HL-60 (cell line): ENCODE data around the gene USP21.

ENCODE experiments used
- DNase-seq, 2 experiments: peaks; one replicate each; pipeline ENCODE4 v3.0.0-alpha.2; 2010 to 2020; ENCODE audit warnings: low read depth in 1 of 2, low spot score in 1 of 2
- H3K27ac ChIP-seq: fragments of 250-450 bp; sonication (Bioruptor Pico); replicated peaks from 2 replicates; pipeline ENCODE4 v1.5.1; 2020; ENCODE audit warnings: mild to moderate bottlenecking, moderate library complexity
- H3K27me3 ChIP-seq: fragments of 250-450 bp; sonication (Bioruptor Pico); 2 replicates; pipeline ENCODE4 v1.5.1; 2021; ENCODE audit warnings: mild to moderate bottlenecking, moderate library complexity; ENCODE audit not compliant: insufficient read depth, poor library complexity, severe bottlenecking
- H3K4me3 ChIP-seq: replicated peaks from 2 replicates; pipeline ENCODE4 v1.5.1; 2011; ENCODE audit warnings: mild to moderate bottlenecking, control low read depth, low read length; ENCODE audit not compliant: insufficient read depth
- GABPA ChIP-seq: IDR thresholded peaks from 2 replicates; pipeline ENCODE4 v1.6.1; 2012; ENCODE audit warnings: low read depth
- POLR2AphosphoS5 ChIP-seq: IDR thresholded peaks from 2 replicates; pipeline ENCODE4 v1.6.1; 2012; ENCODE audit warnings: low read depth
- REST ChIP-seq: IDR thresholded peaks from 2 replicates; pipeline ENCODE4 v1.6.1; 2012; ENCODE audit warnings: low read depth; ENCODE audit not compliant: insufficient replicate concordance
- SPI1 ChIP-seq: IDR thresholded peaks from 2 replicates; pipeline ENCODE4 v1.6.1; 2012; ENCODE audit warnings: low read depth, mild to moderate bottlenecking, borderline replicate concordance

The USP21 gene

GRCh38 chr1:161214369-161214768 is 55.1 kb downstream of the USP21 start:
- Histone ChIP-seq H3K27ac (peak overlapping the region; percentile 70), H3K27me3 (no peaks in the 10 kb centered on the region), H3K4me3 (no peak overlapping the region)
- TF ChIP-seq POLR2AphosphoS5, result no peak
- no peak for TF ChIP-seq GABPA
- TF ChIP-seq SPI1, result peak; percentile 100
- DNase-seq, result peak in 1 of 2 experiments; percentile 68

- no peaks in the 10 kb centered on the region for H3K27me3 ChIP-seq
- no peak; the same call in 1 of the 2 replicates for TF ChIP-seq GABPA
- peak; percentile 55; the same call in 1 of the 2 replicates for TF ChIP-seq SPI1
- no peak for TF ChIP-seq REST
- peak; percentile 86 for TF ChIP-seq POLR2AphosphoS5
- peak within 1 kb of the TSS; percentile 70 for H3K27ac ChIP-seq
- DNase-seq, result peak; percentile 91 to 93
- H3K4me3 ChIP-seq, result peak within 1 kb of the TSS; percentile 62
Measured at GRCh38 chr1:161215076-161215475, 55.8 kb downstream of the USP21 start, which contains the start of gene FCER1G. Gene FCER1G (plus strand): TSS chr1:161215295. CDS start chr1:161215322, 27 bp downstream.
